Midbrain (tissue), 1 donor: Measurements from ENCODE around the gene MMP15.
"Not testable (repeated sequence)": the region's sequence is repeated elsewhere in the genome, so short reads cannot be mapped to it uniquely, and the experiment has no call there.

ENCODE experiments used
- DNase-seq: peaks from one replicate; lab custom pipeline; 2025; lab: John Stamatoyannopoulos, UW

The MMP15 gene

GRCh38 chr16:58049232-58050185 is 24.0 kb downstream of the MMP15 start:
- DNase-seq, result no peak

GRCh38 chr16:58051296-58051695 is 25.7 kb downstream of the MMP15 start:
- no peak for DNase-seq

DNA sequence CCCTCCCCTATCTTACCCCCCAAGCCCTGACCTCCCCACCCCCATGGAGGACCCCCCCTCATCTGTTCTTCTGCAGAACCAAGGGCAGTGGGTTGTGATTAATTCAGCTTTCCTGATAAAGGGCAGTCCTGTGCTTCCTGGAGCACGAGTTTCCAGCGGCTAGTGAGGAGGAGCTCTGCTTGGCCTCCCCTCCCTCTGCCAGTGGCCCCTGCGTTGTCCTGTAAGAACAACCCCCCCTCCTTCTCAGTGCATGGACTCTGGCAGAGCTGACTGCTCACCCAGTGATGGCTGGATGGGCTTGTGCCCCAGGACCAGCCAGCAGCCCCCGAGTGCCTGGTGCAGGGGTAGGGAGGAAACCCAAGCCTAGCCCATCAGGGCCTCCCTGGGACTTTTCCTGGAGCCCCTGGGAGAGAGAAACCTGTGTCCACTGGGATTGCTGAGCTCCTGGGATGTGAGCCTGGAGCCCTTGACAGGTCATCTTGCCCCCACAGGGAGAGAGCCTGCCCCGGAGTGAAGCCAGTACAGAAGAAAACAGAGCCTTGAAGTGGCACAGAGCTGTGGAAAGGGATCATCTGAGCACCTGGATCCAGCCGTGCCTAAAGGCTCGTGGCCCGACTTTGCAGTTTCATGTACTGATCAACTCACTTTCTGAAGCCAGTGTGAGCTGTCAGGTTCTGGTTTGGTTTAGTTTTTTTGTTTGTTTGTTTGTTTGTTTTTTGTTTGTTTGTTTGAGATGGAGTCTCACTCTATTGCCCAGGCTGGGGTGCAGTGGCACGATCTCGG is 26.5 kb downstream of the MMP15 start:
- DNase-seq, result no peak

DNA sequence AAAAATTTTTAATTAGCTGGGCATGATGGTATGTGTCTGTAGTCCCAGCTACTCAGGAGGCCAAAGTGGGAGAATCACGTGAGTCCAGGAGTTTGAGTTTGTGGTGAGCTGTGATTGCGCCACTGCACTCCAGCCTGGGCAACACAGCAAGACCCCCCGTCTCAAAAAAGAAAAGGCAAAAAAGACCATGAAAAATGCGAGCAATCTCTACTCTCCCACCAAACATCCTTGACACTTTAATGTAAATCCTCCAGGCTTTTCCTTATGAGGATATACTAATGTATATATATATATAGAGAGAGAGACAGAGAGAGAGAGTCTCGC is 28.1 kb downstream of the MMP15 start:
- DNase-seq, result no peak

DNA sequence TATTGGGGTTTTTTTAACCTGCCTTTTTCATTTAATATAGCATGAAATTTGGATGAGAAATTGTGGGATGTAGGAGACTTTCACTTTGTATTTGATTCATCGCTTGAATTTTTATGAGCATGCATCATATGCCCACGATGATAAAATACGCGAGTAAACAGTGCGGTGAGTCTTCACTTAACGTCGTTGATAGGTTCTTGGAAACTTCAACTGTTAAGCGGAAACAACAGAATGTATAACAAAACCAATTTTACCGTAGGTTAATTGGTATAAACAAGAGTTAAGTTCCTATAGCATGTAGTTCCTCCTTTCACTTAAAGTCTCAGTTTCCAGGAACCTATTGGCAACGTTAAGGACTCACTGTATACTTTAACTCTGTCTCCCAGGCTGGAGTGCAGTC is 28.7 kb downstream of the MMP15 start:
- DNase-seq, result no peak

DNA sequence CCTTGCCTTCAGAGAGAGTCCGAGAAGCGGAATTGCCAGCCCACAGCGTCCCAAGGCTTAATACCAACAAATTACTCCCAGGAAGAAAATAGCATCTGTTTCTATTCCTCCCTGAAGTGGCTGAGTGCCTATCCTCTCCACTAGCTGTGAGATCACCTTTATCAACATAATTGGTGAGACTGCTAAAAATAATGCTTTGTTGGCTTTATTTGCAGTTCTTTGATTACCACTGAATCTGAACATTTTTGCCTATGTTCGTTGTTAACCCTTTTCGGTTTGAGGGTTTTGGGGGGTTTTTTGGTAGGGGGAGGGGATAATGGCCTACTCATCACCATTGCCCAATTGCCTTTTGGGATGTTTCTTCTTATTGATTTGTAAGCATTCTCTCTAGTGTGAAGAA is 31.0 kb downstream of the MMP15 start:
- DNase-seq, result no peak

- no peak for DNase-seq
These were observed 31.6 kb downstream of the MMP15 start for GRCh38 chr16:58057121-58057520.

GRCh38 chr16:58057784-58058183 is 32.2 kb downstream of the MMP15 start:
- DNase-seq, result no peak

DNA sequence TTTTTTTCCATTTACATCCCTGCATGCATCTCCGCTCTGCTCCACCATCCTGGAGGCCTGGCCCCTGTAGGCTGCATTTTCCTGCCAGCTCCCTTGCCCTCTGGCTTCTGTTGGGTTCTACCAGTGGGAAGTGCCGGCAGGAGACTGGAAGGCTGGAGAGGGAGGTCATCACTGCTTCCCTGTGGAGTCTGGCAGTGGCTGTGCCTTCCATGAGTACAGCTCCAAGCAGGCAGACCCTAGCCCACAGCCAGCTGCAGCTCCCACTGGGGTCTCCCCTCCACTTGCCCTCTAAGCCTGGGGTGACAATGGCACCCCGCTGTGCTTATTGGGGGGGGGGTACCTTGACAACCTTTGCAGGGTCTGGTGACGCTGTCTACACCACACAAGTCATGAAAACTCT is 37.3 kb downstream of the MMP15 start:
- no peak for DNase-seq

GRCh38 chr16:58063377-58064076 is 38.0 kb downstream of the MMP15 start:
- no peak for DNase-seq

GRCh38 chr16:58070585-58070984 is 45.0 kb downstream of the MMP15 start:
- no peak for DNase-seq

- DNase-seq, result not testable (repeated sequence)
These were observed 46.6 kb downstream of the MMP15 start for GRCh38 chr16:58072134-58072533.

GRCh38 chr16:58073086-58073485 is 47.5 kb downstream of the MMP15 start:
- DNase-seq, result not testable (repeated sequence)

DNA sequence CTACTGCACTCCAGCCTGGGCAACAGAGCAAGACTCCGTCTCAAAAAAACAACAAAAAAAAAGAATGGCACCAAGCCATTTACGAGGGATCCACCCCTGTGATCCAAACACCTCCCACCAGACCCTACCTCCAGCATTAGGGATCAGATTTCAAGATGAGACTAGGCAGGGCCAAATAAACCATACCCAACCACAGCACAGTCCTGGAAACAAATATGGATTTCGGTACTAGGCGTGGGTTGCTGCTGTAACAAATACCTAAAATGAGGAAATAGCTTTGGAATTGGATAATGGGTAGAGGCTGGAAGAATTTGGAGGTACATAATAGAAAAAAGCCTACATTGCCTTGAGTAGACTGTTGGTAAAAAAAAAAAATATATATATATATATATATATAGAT is 49.1 kb downstream of the MMP15 start:
- DNase-seq, result no peak

DNA sequence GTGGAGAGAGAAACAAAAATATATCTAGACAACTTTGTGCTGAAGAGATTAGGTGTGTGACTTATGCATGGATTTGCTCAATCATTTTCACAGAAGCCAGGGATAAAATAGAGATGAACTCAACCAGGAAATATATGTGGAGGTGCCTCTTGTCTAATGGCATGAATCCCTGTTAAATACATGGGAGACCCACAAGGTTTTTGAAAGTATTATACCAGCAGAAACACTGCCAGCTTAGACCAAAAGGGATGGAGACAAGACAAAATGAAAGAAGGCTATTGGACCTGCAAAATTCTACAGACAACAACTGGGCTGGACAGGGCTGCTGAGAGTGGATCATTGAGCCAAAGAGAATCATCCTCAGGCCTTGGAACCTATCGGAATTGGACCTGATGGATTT is 51.0 kb downstream of the MMP15 start:
- no peak for DNase-seq

DNA sequence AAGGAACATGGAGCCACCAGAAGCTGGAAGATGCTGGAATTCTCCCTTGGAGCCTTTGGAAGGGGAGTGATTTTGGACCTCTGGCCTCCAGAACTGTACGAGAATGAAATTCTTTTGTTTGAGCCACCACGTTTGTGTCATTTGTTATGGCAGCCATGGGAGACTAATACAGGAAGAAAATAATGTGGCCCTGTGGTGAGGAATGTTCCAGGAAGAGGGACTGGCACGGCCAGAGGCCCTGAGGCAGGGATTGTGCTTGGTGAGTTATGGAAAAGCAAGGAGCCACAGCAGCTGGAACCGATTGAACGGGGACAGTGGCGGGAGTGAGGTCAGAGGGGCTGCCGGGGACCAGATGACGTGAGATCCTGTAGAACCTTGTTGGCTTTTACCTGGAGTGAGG is 52.2 kb downstream of the MMP15 start:
- no peak for DNase-seq

- DNase-seq, result not testable (repeated sequence)
These were observed 55.1 kb downstream of the MMP15 start for GRCh38 chr16:58080657-58081056.

DNA sequence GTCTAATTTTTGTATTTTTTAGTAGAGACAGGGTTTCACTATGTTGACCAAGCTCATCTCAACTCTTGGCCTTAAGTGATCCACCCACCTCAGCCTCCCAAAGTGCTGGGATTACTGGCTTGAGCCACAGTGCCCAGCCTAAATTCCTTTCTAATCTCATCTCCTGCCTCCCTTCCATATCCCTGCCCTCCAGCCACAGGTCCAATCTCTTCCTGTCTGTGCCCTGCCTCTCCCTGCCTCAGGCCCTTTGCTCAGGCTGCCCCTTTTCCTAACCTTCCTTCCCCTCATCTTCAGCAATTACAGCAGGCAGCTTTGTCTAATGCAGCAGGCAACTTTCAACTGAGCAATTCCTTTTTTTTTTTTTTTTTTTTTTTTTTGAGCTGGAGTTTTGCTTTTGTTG is 56.8 kb downstream of the MMP15 start:
- no peak for DNase-seq

DNA sequence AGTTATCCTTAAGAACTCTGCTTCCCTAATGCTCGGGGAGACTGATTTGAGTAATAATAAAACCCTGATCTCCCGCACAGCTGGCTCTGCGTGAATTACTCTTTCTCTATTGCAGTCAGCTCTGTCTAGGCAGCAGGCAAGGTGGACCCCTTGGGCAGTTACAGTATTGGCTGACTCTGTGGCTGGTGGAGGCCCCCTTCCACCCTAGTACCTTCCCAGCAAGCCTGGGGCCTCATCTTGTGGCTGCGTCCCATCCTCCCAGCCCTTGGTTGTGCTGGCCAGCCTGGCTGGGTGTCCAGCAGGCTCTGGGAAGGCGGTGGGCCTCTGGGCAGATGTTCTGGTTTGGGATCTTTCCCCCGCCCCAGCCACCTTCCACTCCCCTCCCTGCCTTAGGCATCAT is 59.1 kb downstream of the MMP15 start:
- DNase-seq, result no peak

- no peak for DNase-seq
These were observed 59.6 kb downstream of the MMP15 start for GRCh38 chr16:58085171-58085570.

DNA sequence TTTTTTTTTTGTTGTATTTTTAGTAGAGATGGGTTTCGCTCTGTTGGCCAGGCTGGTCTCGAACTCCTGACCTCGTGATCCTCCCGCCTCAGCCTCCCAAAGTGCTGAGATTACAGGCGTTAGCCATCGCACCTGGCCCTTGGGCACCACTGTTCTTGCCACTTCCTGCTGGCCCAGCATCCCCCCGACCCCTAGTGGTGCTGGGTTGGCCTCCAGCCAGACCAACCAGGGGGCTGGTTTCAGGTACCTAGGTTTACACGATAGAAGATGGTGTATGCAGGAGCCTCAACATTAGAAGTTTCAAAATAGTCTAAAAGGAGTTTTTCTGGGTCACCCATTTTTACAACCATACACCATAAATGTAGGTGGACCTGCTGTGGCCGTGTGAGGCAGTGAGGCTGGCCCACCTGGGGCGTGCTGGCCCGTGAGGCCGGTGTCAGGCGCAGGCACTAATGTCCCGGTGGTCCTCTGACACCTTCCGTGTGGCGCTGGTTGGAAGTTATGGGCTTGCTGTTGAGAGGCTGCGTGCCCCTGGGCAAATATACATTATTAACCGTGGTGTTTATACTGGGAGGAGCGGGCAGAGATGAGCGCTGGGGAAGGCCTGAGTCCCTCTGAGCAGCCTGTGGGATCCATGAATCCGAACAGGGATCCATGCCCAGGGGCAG is 60.2 kb downstream of the MMP15 start:
- DNase-seq, result no peak
